Activated T-helper 17 cell treated with anti-CD3 and anti-CD28 coated beads, Interleukin-2, amount 50 U/mL, for 72 hours (primary cell): ENCODE results near the gene SECTM1. TPM values are rescaled to one million over a fixed set of nuclear protein-coding genes. Genes with fewer than 3 reads are reported as not detected.

ENCODE experiments used
- ATAC-seq: fragments of 150-1000 bp; cut with Tn5 transposase; replicated peaks from 2 replicates; pipeline ENCODE4 v1.10.0; 2021; ENCODE audit warnings: mild to moderate bottlenecking, moderate library complexity
- H3K27ac Mint-ChIP-seq: one replicate; pipeline ENCODE4 v1.8.0; 2022; ENCODE audit warnings: mixed read lengths
- H3K27me3 Mint-ChIP-seq: one replicate; pipeline ENCODE4 v1.8.0; 2022; ENCODE audit warnings: mixed read lengths
- H3K36me3 Mint-ChIP-seq: one replicate; pipeline ENCODE4 v1.8.0; 2022; ENCODE audit warnings: low read depth, mild to moderate bottlenecking, mixed read lengths
- H3K4me1 Mint-ChIP-seq: one replicate; pipeline ENCODE4 v1.8.0; 2022; ENCODE audit warnings: mixed read lengths
- H3K4me3 Mint-ChIP-seq: one replicate; pipeline ENCODE4 v1.8.0; 2022; ENCODE audit warnings: mild to moderate bottlenecking, mixed read lengths
- H3K9me3 Mint-ChIP-seq: one replicate; pipeline ENCODE4 v1.8.0; 2022; ENCODE audit warnings: mixed read lengths
- total RNA-seq, 2 donors: library from RNA; stranded (reverse); gene quantifications; one replicate each; pipeline ENCODE4 v1.2.3, GENCODE V29; 2022

SECTM1 gene
- total RNA-seq, 2 donors from 2014 or later = 16.4 to 22.3 TPM

- peak overlapping the region; percentile 59 for H3K4me3 Mint-ChIP-seq
- H3K9me3 Mint-ChIP-seq = no peaks in the 10 kb centered on the region
- no peaks in the 10 kb centered on the region for H3K36me3 Mint-ChIP-seq
- H3K27me3 Mint-ChIP-seq = no peaks in the 10 kb centered on the region
- peak overlapping the region; percentile 74 for H3K27ac Mint-ChIP-seq
- peak; percentile 84 for ATAC-seq
- peaks cover 26% of the 10 kb centered on the region for H3K4me1 Mint-ChIP-seq
Measured at GRCh38 chr17:82283208-82283749, 50.3 kb downstream of the SECTM1 start.

- H3K27ac Mint-ChIP-seq = peak overlapping the region; percentile 74
- peak; percentile 61 for ATAC-seq
- H3K4me3 Mint-ChIP-seq = peak overlapping the region; percentile 59
- H3K9me3 Mint-ChIP-seq = no peaks in the 10 kb centered on the region
- H3K27me3 Mint-ChIP-seq = no peaks in the 10 kb centered on the region
- H3K4me1 Mint-ChIP-seq = peaks cover 24% of the 10 kb centered on the region
- no peaks in the 10 kb centered on the region for H3K36me3 Mint-ChIP-seq
Measured at GRCh38 chr17:82282239-82283207, 51.0 kb downstream of the SECTM1 start.

GRCh38 chr17:82281502-82282238 is 51.9 kb downstream of the SECTM1 start:
- ATAC-seq = peak; percentile 90
- Mint-ChIP-seq H3K27ac (peak overlapping the region; percentile 23), H3K9me3 (no peaks in the 10 kb centered on the region), H3K27me3 (no peaks in the 10 kb centered on the region), H3K36me3 (no peaks in the 10 kb centered on the region), H3K4me3 (peak overlapping the region; percentile 59), H3K4me1 (peaks cover 24% of the 10 kb centered on the region)

- H3K4me3 Mint-ChIP-seq = no peak overlapping the region
- ATAC-seq = no peak
- no peaks in the 10 kb centered on the region for H3K27me3 Mint-ChIP-seq
- peaks cover 24% of the 10 kb centered on the region for H3K4me1 Mint-ChIP-seq
- no peaks in the 10 kb centered on the region for H3K36me3 Mint-ChIP-seq
- no peak overlapping the region for H3K27ac Mint-ChIP-seq
- no peaks in the 10 kb centered on the region for H3K9me3 Mint-ChIP-seq
Measured at GRCh38 chr17:82281076-82281475, 52.5 kb downstream of the SECTM1 start.

GRCh38 chr17:82280537-82280936 is 53.0 kb downstream of the SECTM1 start:
- Mint-ChIP-seq H3K4me1 (peaks cover 24% of the 10 kb centered on the region), H3K4me3 (no peak overlapping the region), H3K9me3 (no peaks in the 10 kb centered on the region), H3K27me3 (no peaks in the 10 kb centered on the region), H3K36me3 (no peaks in the 10 kb centered on the region), H3K27ac (no peak overlapping the region)
- ATAC-seq = no peak

GRCh38 chr17:82278786-82279391 is 54.7 kb downstream of the SECTM1 start:
- H3K4me3 Mint-ChIP-seq = no peak overlapping the region
- no peak for ATAC-seq
- no peaks in the 10 kb centered on the region for H3K36me3 Mint-ChIP-seq
- H3K27ac Mint-ChIP-seq = no peak overlapping the region
- peaks cover 28% of the 10 kb centered on the region for H3K4me1 Mint-ChIP-seq
- no peaks in the 10 kb centered on the region for H3K27me3 Mint-ChIP-seq
- no peaks in the 10 kb centered on the region for H3K9me3 Mint-ChIP-seq

GRCh38 chr17:82278308-82278707 is 55.3 kb downstream of the SECTM1 start:
- Mint-ChIP-seq H3K4me1 (peaks cover 22% of the 10 kb centered on the region), H3K27ac (no peak overlapping the region), H3K27me3 (no peaks in the 10 kb centered on the region), H3K4me3 (no peak overlapping the region), H3K36me3 (peaks cover 5% of the 10 kb centered on the region), H3K9me3 (no peaks in the 10 kb centered on the region)
- no peak for ATAC-seq

- ATAC-seq = no peak
- H3K27ac Mint-ChIP-seq = no peak overlapping the region
- H3K9me3 Mint-ChIP-seq = no peaks in the 10 kb centered on the region
- H3K4me1 Mint-ChIP-seq = peaks cover 21% of the 10 kb centered on the region
- no peak overlapping the region for H3K4me3 Mint-ChIP-seq
- H3K27me3 Mint-ChIP-seq = no peaks in the 10 kb centered on the region
- H3K36me3 Mint-ChIP-seq = peaks cover 6% of the 10 kb centered on the region
Measured at GRCh38 chr17:82277851-82278250, 55.7 kb downstream of the SECTM1 start.

GRCh38 chr17:82276938-82277337 is 56.6 kb downstream of the SECTM1 start:
- no peaks in the 10 kb centered on the region for H3K9me3 Mint-ChIP-seq
- H3K4me1 Mint-ChIP-seq = peaks cover 24% of the 10 kb centered on the region
- H3K27ac Mint-ChIP-seq = no peak overlapping the region
- ATAC-seq = no peak
- H3K4me3 Mint-ChIP-seq = no peak overlapping the region
- H3K36me3 Mint-ChIP-seq = peaks cover 14% of the 10 kb centered on the region
- H3K27me3 Mint-ChIP-seq = no peaks in the 10 kb centered on the region

GRCh38 chr17:82275326-82275725 is 58.2 kb downstream of the SECTM1 start:
- Mint-ChIP-seq H3K4me3 (peak overlapping the region; percentile 93), H3K27me3 (no peaks in the 10 kb centered on the region), H3K9me3 (no peaks in the 10 kb centered on the region), H3K4me1 (peaks cover 24% of the 10 kb centered on the region), H3K36me3 (peaks cover 30% of the 10 kb centered on the region), H3K27ac (peak overlapping the region; percentile 73)
- ATAC-seq = no peak

- Mint-ChIP-seq H3K36me3 (peaks cover 40% of the 10 kb centered on the region), H3K4me1 (peaks cover 33% of the 10 kb centered on the region), H3K27me3 (no peaks in the 10 kb centered on the region), H3K4me3 (peak overlapping the region; percentile 93), H3K9me3 (no peaks in the 10 kb centered on the region), H3K27ac (peak overlapping the region; percentile 99)
- no peak for ATAC-seq
Measured at GRCh38 chr17:82274134-82275020, 59.2 kb downstream of the SECTM1 start.

GRCh38 chr17:82273327-82274133 is 60.0 kb downstream of the SECTM1 start, which contains the start of gene CSNK1D:
TSS of gene CSNK1D (minus strand) at chr17:82273700. CDS start at chr17:82273381, 319 bp downstream.
- Mint-ChIP-seq H3K4me3 (peak within 1 kb of the TSS; percentile 93), H3K27ac (peak within 1 kb of the TSS; percentile 99), H3K27me3 (no peaks in the 10 kb centered on the region), H3K9me3 (no peaks in the 10 kb centered on the region), H3K36me3 (peaks cover 48% of the 10 kb centered on the region), H3K4me1 (peaks cover 36% of the 10 kb centered on the region)
- ATAC-seq = peak; percentile 91
